ENCODE data around the gene UCP2.

UCP2 gene

GRCh38 chr11:74009675-74010305 lies 27.1 kb upstream of the UCP2 start:
- no peak for DNase-seq

- DNase-seq: no peak
Observed at GRCh38 chr11:74009230-74009547, 26.5 kb upstream of the UCP2 start.

- no peak for DNase-seq
Observed at GRCh38 chr11:74008373-74009229, 26.0 kb upstream of the UCP2 start, which contains the start of gene UCP3. TSS of gene UCP3 (minus strand) at chr11:74009085. CDS start at chr11:74007042, 2,043 bp downstream.

- DNase-seq: no peak
Observed at GRCh38 chr11:74007691-74008372, 25.2 kb upstream of the UCP2 start.

GRCh38 chr11:74006743-74007304 lies 24.2 kb upstream of the UCP2 start:
- DNase-seq: no peak

- DNase-seq: no peak
Observed at GRCh38 chr11:74005721-74006517, 23.3 kb upstream of the UCP2 start.

DNA sequence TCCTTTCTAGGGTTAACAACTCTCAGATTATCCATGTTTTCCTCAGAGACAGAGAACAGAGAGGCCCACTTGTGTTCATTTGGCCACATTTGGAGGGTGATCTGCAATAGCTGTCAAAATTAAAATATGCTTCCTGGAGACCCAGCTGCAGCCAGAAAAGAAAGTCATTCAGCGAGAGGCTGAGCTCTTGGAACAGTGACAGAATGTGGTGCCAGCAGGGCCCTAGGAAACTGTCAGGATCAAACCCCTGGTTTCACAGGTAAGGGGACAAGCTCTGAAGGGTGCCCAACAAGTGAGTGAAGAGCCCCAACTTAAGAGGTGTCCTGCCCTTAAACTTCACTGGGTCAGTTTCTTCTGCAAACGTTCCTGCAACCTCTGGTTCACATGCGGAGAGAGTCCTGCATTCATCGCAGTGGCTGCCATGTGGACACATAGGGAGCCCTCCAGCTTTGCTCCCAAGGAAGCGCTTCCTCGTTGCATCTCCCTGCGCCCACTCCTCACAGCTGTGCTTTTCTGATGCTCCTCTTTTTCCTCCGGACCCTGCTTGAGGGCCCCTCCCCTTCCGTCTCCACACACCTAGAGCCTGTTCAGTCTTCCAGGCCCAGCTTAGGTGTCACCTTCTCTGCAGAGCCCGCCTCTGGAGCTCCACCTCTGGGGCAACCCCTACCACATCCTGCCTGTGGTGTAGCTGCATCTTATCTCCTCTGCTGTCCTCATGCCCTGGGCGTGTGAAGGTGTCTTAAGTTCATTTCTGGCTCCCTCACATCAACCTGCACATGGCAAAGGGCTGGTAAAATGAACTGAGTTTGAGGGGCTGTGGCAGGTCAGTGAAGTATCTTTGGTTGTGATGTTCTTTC lies 22.3 kb upstream of the UCP2 start:
- no peak for DNase-seq

DNA sequence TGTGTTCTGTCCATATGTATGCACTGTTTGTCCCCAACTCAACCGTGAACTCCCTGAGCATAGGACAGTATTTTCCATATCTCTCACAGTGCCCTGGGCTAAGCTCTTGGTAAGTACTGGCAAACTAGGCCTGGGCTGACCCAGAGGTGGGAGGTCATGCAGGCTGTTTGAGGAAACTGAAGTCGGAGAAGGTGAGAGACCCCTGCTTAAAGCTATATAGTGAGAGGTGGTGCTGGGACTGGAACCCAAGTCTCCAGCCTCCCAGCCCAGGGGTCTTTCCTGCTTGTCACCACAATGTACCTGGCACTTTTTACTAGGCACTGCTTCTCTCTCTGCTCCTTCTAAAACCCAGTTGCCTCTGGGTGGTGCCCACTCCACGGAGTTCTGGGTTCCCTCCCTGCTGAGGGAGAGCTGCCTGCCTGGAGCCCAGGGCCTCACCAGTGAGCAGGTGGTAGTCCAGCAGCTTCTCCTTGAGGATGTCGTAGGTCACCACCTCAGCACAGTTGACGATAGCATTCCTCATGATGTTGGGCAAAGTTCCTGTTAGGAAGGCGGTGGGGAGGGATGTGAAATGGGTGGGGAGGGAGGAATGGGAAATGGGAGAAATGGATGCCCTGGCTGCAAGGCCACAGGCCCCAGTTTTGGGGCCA lies 21.5 kb upstream of the UCP2 start:
- DNase-seq: no peak

DNA sequence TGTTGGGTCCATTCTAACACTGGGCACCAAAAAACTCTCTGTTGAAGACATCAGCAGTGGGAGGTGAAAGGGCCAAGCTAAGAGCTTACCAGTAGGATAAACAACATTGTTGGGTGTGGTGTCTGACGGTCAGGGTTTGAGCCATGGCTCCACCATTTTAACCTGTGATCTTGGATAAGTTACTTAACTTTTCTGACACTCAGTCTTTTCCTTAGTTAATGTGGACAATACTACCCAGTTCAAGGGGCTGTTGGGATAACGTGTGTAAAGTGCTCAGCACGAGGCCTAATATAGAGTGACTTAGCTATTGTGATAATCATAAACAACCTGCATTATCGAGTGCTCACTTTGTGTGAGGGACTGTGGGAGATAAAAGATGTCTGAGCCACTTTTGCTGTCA lies 20.2 kb upstream of the UCP2 start:
- DNase-seq: no peak

GRCh38 chr11:74001822-74002286 lies 19.2 kb upstream of the UCP2 start:
- DNase-seq: no peak

DNA sequence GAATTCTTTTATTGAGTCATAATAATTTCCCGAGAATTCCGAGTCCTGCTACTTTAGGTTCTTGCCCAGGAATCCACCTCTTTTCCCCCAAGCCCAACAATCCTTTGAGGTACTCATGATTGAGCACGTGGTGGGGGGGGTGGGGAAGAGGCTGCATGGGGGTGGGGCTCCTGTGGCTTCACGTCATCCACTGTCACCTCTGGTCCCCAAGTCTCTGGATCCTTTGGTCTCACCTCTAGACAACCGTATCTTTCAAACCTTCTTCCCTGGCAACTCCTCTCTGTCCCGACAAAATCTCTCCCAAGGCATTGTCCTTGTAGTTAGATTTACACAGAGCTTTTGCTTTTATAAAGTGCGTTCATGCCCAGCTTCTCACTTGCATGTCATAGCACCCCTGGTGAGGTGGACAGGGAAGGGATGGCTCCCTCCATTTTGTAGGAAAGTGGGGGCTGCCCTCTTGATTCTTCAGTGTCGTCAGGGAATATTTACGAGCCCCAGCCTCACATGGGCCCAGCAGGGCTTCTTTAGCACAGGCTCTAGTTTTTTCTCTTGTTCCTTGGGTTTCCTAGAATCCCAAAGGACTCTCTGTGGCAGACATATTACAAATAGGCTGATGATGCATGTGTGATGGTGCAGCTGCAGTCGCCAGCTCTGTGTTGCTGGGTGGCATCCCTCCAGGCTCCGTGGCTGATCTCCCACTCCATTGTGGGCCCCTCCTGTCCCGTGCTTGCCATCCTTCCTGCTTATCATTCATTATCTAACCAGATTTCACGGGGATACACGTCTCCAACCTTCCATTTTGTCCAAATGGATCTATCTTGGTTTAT lies 17.9 kb upstream of the UCP2 start:
- DNase-seq: no peak

- DNase-seq: no peak
Observed at GRCh38 chr11:73999581-74000306, 17.1 kb upstream of the UCP2 start.

GRCh38 chr11:73998846-73999575 lies 16.4 kb upstream of the UCP2 start:
- DNase-seq: no peak

- DNase-seq: no peak
Observed at GRCh38 chr11:73997120-73997770, 14.6 kb upstream of the UCP2 start.

DNA sequence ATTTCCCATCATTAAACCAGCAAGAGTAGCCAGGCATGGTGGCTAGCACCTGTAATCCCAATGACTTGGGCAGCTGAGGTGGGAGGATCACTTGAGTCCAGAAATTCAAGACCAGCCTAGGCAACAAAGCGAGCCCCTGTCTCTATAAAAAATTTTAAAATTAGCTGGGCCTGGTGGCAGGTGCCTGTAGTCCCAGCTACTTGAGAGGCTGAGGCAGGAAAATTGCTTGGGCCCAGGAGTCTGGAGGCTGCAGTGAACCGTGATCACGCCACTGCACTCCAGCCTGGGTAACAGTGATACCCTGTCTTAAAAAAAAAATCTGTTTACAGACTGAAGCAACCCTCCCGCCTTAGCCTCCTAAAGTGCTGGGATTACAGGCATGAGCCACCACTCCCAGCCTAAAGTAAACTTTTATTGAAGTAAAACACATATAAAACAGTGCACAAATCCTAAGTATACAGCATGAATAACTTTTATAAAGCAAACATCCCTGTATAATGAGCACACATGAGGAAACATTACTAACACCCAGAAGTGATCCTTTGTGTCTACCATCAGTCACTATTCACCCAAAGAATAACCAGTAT lies 13.6 kb upstream of the UCP2 start:
- no peak for DNase-seq

DNA sequence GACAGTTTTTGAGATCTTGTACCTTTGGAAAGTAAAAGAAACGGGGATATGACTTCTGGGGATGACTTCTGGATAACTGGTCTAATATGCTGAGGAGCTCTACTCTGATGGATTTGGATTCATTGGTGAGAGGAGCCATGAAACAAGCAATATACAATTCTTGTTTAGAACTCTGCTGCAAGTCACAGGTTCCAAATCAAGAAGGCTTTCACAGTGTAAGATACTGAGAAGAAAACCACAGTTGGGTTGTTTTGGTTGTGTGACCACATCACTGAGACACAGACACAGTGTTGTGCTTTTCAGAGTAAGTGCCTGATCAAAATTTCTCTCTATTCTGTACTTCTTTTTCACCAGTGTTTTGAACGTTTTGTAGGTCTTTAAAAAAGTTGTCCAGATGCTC lies 13.1 kb upstream of the UCP2 start:
- no peak for DNase-seq

DNA sequence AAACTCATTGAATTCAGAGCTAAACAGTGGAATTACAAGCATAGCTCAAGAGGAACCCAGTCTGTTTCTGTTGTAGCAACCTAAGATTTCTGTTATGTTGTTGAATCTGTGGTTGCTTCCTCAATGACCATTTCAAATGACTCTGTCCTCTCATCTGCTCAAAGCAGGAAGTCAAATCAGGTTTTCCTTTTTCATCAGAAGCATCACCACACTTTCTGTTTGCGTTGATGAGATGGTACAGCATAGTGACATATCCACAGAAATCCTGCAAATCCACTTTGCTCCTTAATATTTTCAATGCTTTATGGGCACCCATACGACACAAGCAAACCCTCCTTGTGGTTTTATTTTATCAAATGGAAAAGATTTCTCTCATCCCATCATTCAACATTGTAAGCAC lies 12.6 kb upstream of the UCP2 start:
- DNase-seq: no peak

DNA sequence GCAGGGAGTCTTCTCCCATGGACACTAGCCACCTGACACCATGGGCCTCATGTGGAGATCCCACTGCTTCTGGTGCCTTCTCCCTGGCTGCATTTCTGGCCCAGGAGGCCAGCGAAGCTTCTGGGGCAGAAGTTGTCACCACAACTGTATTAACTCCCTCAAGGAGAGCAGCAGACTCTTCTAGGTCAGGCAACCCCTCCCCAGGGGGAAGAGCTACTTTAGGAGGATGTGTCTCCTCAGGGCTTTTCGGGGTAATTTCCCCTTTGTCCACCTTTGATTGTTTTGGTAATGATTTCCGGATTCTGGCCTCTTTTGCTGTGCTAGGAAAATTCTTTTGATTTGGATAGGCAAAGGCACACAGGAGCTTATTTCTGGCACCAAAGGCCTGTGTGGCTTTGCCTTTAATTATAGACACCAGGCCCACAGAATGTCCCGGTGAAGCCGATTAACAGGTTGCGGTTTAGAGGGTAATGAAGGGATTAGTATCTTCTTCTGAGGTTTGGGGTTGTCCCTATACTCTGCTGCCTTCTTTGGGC lies 8.9 kb upstream of the UCP2 start:
- DNase-seq: no peak

Measured in 8988T (cell line).